Neural progenitor cell (in vitro differentiated cells): ENCODE data around the gene MPPED2. TPM values are rescaled to one million over a fixed set of nuclear protein-coding genes. Genes with fewer than 3 reads are reported as not detected.
A peak's percentile ranks its signal among the peaks of the same experiment; 100 is the strongest.

ENCODE experiments used
- DNase-seq: peaks from one replicate; pipeline ENCODE4 v3.0.0-alpha.2; 2016; ENCODE audit warnings: low spot score
- H2AFZ ChIP-seq: fragments of 200-600 bp; sonication (generic); replicated peaks from 2 replicates; pipeline ENCODE4 v1.6.1; 2016; ENCODE audit warnings: antibody characterized with exemption
- H3F3A ChIP-seq: fragments of 200-600 bp; sonication (generic); 2 replicates; pipeline ENCODE4 v1.6.1; 2016; ENCODE audit warnings: antibody characterized with exemption, low read depth
- H3K27ac ChIP-seq: fragments of 200-600 bp; sonication (generic); 2 replicates; pipeline ENCODE4 v1.5.1; 2016; ENCODE audit warnings: mild to moderate bottlenecking
- H3K27me3 ChIP-seq: fragments of 200-600 bp; sonication (generic); 2 replicates; pipeline ENCODE4 v1.6.1; 2016; ENCODE audit warnings: mild to moderate bottlenecking, moderate library complexity
- H3K36me3 ChIP-seq: fragments of 200-600 bp; sonication (generic); 2 replicates; pipeline ENCODE4 v1.5.1; 2016
- H3K4me1 ChIP-seq: fragments of 200-600 bp; sonication (generic); 2 replicates; pipeline ENCODE4 v1.6.1; 2016; ENCODE audit warnings: mixed run types
- H3K4me2 ChIP-seq: fragments of 200-600 bp; sonication (generic); 2 replicates; pipeline ENCODE4 v1.6.1; 2016
- H3K4me3 ChIP-seq: fragments of 200-600 bp; sonication (generic); 2 replicates; pipeline ENCODE4 v1.5.1; 2016
- H3K79me2 ChIP-seq: fragments of 200-600 bp; sonication (generic); 2 replicates; pipeline ENCODE4 v1.6.1; 2016; ENCODE audit warnings: low read depth
- H3K9ac ChIP-seq: fragments of 200-600 bp; sonication (generic); 2 replicates; pipeline ENCODE4 v1.6.1; 2016
- H3K9me3 ChIP-seq: fragments of 200-600 bp; sonication (generic); 2 replicates; pipeline ENCODE4 v1.5.1; 2016; ENCODE audit warnings: low read depth
- H4K20me1 ChIP-seq: fragments of 200-600 bp; sonication (generic); 2 replicates; pipeline ENCODE4 v1.6.1; 2016; ENCODE audit warnings: low read depth
- H3K27ac Mint-ChIP-seq: 3 replicates; pipeline ENCODE4 v1.8.0; 2021; ENCODE audit warnings: mixed read lengths
- H3K27me3 Mint-ChIP-seq: 2 replicates; pipeline ENCODE4 v1.8.0; 2022; ENCODE audit warnings: low read depth, mild to moderate bottlenecking, inconsistent platforms, moderate library complexity, mixed read lengths; ENCODE audit not compliant: insufficient read depth
- H3K36me3 Mint-ChIP-seq: 3 replicates; pipeline ENCODE4 v1.8.0; 2021; ENCODE audit warnings: mixed read lengths
- H3K4me1 Mint-ChIP-seq: 3 replicates; pipeline ENCODE4 v1.8.0; 2021; ENCODE audit warnings: mixed read lengths
- H3K4me3 Mint-ChIP-seq: 3 replicates; pipeline ENCODE4 v1.8.0; 2021; ENCODE audit warnings: mild to moderate bottlenecking, moderate library complexity, mixed read lengths
- H3K9me3 Mint-ChIP-seq: 3 replicates; pipeline ENCODE4 v1.8.0; 2020; ENCODE audit warnings: mixed read lengths
- EZH2 ChIP-seq: fragments of 200-600 bp; sonication (generic); IDR thresholded peaks from 2 replicates; pipeline ENCODE4 v1.6.1; 2017; ENCODE audit warnings: antibody characterized with exemption, mild to moderate bottlenecking, moderate library complexity
- EZH2phosphoT487 ChIP-seq: fragments of 200-600 bp; sonication (generic); IDR thresholded peaks from 2 replicates; pipeline ENCODE4 v1.6.1; 2017; ENCODE audit warnings: antibody characterized with exemption
- total RNA-seq: library from RNA; depleted of rRNA; stranded (reverse); fragments of >200 nt; gene quantifications from 2 replicates; pipeline ENCODE4 v1.2.3, GENCODE V29; 2015; ENCODE audit warnings: low replicate concordance
- TF ChIP-seq, protein P1 (sequence below): fragments of 200-600 bp; sonication (generic); IDR thresholded peaks from 2 replicates; pipeline ENCODE4 v1.5.1; 2017; ENCODE audit warnings: antibody characterized with exemption, mild to moderate bottlenecking

The MPPED2 gene
- total RNA-seq, 1 donor from 2014 or later, result 3.4 TPM

DNA sequence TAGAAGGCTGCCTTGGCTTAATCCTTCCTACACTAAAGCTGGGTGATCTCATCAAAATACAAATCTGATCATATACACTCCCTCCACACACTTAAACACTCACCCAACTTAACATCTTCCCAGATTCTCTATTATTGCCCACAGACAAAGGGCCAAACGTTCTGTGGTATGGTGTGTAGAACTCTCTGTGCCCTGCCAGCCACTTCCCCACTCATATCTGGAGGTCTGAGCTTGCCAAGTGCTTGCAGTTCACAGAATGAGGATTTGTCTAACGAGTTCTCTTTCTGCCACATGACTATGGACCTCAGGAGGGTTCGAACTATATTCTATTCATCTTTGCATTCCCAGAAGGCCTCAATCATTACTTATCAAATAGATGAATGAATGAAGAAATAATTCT, 77.6 kb downstream of the MPPED2 start:
- Histone ChIP-seq H3K79me2 (no peaks in the 10 kb centered on the region), H3K36me3 (no peaks in the 10 kb centered on the region), H3K4me3 (no peak overlapping the region), H3K4me2 (no peak overlapping the region), H3K27me3 (no peaks in the 10 kb centered on the region), H3K9ac (no peak overlapping the region), H3K9me3 (no peaks in the 10 kb centered on the region), H3K27ac (no peak overlapping the region), H3K4me1 (peaks cover 20% of the 10 kb centered on the region), H2AFZ (no peak overlapping the region), H4K20me1 (no peaks in the 10 kb centered on the region), H3F3A (no peaks in the 10 kb centered on the region)
- no peak overlapping the region for H3K4me3 Mint-ChIP-seq
- TF ChIP-seq EZH2phosphoT487 (no peak), EZH2 (no peak)
- TF ChIP-seq, protein P1, sequence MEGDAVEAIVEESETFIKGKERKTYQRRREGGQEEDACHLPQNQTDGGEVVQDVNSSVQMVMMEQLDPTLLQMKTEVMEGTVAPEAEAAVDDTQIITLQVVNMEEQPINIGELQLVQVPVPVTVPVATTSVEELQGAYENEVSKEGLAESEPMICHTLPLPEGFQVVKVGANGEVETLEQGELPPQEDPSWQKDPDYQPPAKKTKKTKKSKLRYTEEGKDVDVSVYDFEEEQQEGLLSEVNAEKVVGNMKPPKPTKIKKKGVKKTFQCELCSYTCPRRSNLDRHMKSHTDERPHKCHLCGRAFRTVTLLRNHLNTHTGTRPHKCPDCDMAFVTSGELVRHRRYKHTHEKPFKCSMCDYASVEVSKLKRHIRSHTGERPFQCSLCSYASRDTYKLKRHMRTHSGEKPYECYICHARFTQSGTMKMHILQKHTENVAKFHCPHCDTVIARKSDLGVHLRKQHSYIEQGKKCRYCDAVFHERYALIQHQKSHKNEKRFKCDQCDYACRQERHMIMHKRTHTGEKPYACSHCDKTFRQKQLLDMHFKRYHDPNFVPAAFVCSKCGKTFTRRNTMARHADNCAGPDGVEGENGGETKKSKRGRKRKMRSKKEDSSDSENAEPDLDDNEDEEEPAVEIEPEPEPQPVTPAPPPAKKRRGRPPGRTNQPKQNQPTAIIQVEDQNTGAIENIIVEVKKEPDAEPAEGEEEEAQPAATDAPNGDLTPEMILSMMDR, result no peak
- no peaks in the 10 kb centered on the region for H3K36me3 Mint-ChIP-seq
- peaks cover 25% of the 10 kb centered on the region for H3K4me1 Mint-ChIP-seq
- H3K27me3 Mint-ChIP-seq, result no peaks in the 10 kb centered on the region
- no peak overlapping the region for H3K27ac Mint-ChIP-seq
- H3K9me3 Mint-ChIP-seq, result peaks cover 2% of the 10 kb centered on the region
- no peak for DNase-seq

DNA sequence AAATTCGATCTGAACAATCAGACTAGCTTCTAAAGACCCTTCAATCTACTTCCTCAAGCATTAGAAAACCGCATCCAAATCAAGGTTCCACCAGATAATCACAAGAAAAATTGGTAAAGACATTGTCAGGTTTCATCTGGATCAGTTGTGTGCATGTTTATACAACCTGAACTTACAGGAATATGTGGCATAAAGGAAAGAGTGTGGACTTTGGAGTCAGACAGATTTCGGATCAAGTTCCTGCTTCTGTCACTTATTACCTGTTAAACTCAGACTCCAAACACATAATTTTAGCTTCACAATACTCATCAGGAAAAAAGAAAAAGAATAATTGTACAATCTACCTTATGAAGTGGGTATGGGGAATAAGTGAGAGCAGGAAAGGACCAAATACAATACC, 80.5 kb downstream of the MPPED2 start:
- Histone ChIP-seq H3K79me2 (no peaks in the 10 kb centered on the region), H3K36me3 (no peaks in the 10 kb centered on the region), H2AFZ (no peak overlapping the region), H3K4me1 (peaks cover 14% of the 10 kb centered on the region), H3K27me3 (no peaks in the 10 kb centered on the region), H3K9me3 (no peaks in the 10 kb centered on the region), H3K4me2 (no peak overlapping the region), H3K4me3 (no peak overlapping the region), H4K20me1 (no peaks in the 10 kb centered on the region), H3F3A (no peaks in the 10 kb centered on the region), H3K9ac (no peak overlapping the region), H3K27ac (no peak overlapping the region)
- Mint-ChIP-seq H3K4me1 (peaks cover 27% of the 10 kb centered on the region), H3K27ac (no peak overlapping the region), H3K36me3 (no peaks in the 10 kb centered on the region), H3K4me3 (no peak overlapping the region), H3K27me3 (no peaks in the 10 kb centered on the region), H3K9me3 (no peaks in the 10 kb centered on the region)
- TF ChIP-seq EZH2phosphoT487 (no peak), EZH2 (no peak)
- TF ChIP-seq, protein P1, result no peak
- DNase-seq, result no peak

DNA sequence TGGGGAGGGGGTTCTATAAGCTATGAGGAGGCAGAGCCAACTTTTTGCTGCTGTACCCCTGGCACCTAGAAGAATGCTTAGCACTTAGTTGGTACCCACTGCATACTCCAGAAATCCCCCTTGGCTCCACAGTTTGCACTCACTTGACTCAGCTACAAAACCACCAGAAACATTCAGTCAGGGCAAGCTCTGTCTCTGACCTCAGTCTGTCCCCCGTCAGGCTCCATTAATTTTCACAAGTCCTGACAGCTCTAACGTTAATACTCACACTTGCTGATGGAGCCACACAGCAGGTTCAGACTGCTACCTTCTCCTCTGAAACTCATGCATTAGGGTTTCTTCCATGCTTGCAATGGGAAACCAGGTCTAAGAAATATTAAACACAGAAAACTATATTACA, 81.7 kb downstream of the MPPED2 start:
- Mint-ChIP-seq H3K4me1 (peaks cover 25% of the 10 kb centered on the region), H3K27ac (peak overlapping the region; percentile 22), H3K9me3 (no peaks in the 10 kb centered on the region), H3K36me3 (no peaks in the 10 kb centered on the region), H3K4me3 (no peak overlapping the region), H3K27me3 (no peaks in the 10 kb centered on the region)
- H3K4me2 ChIP-seq, result no peak overlapping the region
- H3K9ac ChIP-seq, result no peak overlapping the region
- H3K36me3 ChIP-seq, result no peaks in the 10 kb centered on the region
- no peak overlapping the region for H2AFZ ChIP-seq
- H4K20me1 ChIP-seq, result no peaks in the 10 kb centered on the region
- TF ChIP-seq EZH2phosphoT487, result no peak
- TF ChIP-seq, protein P1, result no peak
- TF ChIP-seq EZH2, result no peak
- no peaks in the 10 kb centered on the region for H3K79me2 ChIP-seq
- H3K4me3 ChIP-seq, result no peak overlapping the region
- no peaks in the 10 kb centered on the region for H3K27me3 ChIP-seq
- no peaks in the 10 kb centered on the region for H3K9me3 ChIP-seq
- peaks cover 7% of the 10 kb centered on the region for H3K4me1 ChIP-seq
- no peaks in the 10 kb centered on the region for H3F3A ChIP-seq
- DNase-seq, result no peak
- H3K27ac ChIP-seq, result no peak overlapping the region

- Histone ChIP-seq H3K36me3 (no peaks in the 10 kb centered on the region), H2AFZ (no peak overlapping the region), H3K4me1 (no peaks in the 10 kb centered on the region), H3K4me3 (no peak overlapping the region), H3K4me2 (no peak overlapping the region), H3F3A (no peaks in the 10 kb centered on the region), H3K9me3 (no peaks in the 10 kb centered on the region), H3K79me2 (no peaks in the 10 kb centered on the region), H3K9ac (no peak overlapping the region), H4K20me1 (no peaks in the 10 kb centered on the region), H3K27me3 (no peaks in the 10 kb centered on the region), H3K27ac (no peak overlapping the region)
- peaks cover 15% of the 10 kb centered on the region for H3K4me1 Mint-ChIP-seq
- no peaks in the 10 kb centered on the region for H3K9me3 Mint-ChIP-seq
- no peaks in the 10 kb centered on the region for H3K36me3 Mint-ChIP-seq
- TF ChIP-seq, protein P1, result no peak
- TF ChIP-seq EZH2phosphoT487, result no peak
- no peak for TF ChIP-seq EZH2
- H3K4me3 Mint-ChIP-seq, result no peak overlapping the region
- no peak for DNase-seq
- H3K27me3 Mint-ChIP-seq, result no peaks in the 10 kb centered on the region
- no peak overlapping the region for H3K27ac Mint-ChIP-seq
These were observed 83.0 kb downstream of the MPPED2 start for GRCh38 chr11:30503156-30503555.
